HG02610 (cell line): Measurements from ENCODE around the gene RPS19BP1.
"Not testable (repeated sequence)": the region's sequence is repeated elsewhere in the genome, so short reads cannot be mapped to it uniquely, and the experiment has no call there.

Experiments used
- ATAC-seq: cut with Tn5 transposase; IDR thresholded peaks from one replicate; pipeline ENCODE4 v1.9.1; 2021; ENCODE audit warnings: mild to moderate bottlenecking, moderate library complexity; ENCODE audit not compliant: unreplicated experiment

RPS19BP1 gene

DNA sequence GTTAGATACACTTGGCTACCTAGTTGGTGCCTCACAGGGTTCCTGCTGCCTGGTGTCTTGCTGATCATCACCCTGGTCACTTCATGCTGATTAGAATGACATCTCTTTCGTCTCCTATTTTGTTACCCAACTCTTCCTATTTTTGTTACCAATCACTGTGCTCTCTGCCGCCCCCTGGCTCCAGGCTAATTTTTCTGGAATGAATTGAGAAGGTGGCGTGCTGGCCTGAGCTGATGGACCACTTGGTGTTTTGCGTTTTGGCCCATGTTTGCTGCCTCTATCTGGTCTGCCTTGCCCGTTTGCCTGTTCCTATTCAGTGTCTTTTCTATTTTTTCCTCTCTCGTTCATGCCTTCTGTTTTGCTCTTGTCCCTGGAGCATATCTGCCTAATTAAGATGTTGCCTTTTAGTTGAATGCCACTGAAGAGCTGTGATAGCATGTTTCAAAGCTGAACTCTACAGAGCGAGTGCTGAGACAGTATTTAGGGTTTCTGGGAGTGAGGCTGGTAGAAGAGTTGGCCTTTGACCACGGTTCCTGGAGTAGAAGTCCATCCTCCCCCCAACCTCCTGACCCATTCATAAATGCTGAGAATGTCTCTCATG, 18.1 kb downstream of the RPS19BP1 start:
- ATAC-seq = no peak

DNA sequence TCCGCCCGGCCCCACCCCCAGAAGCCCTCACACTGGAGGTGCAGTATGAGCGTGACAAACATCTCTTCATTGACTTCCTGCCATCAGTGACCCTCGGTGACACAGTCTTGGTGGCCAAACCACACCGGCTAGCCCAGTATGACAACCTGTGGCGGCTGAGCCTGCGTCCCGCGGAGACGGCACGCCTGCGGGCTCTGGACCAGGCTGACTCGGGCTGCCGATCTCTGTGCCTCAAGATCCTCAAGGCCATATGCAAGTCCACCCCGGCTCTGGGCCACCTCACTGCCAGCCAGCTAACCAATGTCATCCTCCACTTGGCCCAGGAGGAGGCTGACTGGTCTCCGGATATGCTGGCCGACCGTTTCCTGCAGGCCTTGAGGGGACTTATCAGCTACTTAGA, 18.8 kb downstream of the RPS19BP1 start:
- no peak for ATAC-seq

DNA sequence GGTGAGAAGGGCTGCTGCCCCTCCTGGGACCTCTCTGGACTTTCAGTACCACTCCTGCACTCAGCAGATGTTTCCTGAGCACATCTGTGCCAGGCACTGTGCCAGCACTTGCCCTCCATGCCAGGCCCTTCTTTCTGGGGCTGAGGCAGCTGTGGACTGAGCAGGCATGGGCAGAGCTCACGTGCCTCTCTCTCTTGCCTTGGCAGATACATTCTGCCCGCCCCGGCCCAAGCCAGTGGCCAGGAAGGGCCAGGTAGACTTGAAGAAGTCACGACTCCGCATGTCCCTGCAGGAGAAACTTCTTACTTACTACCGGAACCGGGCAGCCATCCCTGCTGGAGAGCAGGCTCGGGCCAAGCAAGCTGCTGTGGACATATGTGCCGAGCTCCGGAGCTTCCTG, 20.5 kb downstream of the RPS19BP1 start:
- no peak for ATAC-seq

DNA sequence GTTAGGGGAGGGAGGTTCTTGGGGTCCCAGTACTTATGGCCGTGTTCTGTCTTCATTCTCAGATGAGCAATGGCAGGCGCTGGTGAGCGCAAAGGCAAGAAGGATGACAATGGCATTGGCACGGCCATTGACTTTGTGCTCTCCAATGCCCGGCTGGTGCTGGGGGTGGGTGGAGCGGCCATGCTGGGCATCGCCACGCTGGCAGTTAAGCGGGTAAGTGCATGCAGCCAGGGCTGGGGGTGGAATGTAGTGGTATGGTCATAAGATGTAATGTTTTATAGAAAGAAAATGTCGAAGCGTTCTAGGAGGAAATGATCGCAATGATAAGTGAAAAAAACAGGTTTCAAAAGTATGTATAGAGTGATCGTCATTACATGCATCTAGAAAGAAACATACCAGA, 21.3 kb downstream of the RPS19BP1 start:
- no peak for ATAC-seq

GRCh38 chr22:39510529-39511149, 21.9 kb downstream of the RPS19BP1 start:
- ATAC-seq = no peak

- no peak for ATAC-seq
Observed at GRCh38 chr22:39508393-39508792, 24.2 kb downstream of the RPS19BP1 start.

GRCh38 chr22:39507021-39507420, 25.5 kb downstream of the RPS19BP1 start:
- ATAC-seq = not testable (repeated sequence)

DNA sequence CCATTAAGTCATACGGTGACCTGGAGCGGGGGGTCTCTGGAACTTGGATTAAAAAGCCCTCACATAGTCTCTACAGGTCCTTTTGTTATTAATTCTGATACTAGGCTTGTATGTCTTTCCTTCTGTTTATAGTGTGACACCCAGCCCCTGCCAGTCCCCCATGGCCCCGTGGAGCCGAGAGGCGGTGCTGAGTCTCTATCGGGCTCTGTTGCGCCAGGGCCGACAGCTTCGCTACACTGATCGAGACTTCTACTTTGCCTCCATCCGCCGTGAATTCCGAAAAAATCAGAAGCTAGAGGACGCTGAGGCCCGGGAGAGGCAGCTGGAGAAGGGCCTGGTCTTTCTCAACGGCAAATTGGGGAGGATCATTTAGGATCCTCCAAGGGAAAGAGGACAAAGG, 28.5 kb downstream of the RPS19BP1 start:
- no peak for ATAC-seq

DNA sequence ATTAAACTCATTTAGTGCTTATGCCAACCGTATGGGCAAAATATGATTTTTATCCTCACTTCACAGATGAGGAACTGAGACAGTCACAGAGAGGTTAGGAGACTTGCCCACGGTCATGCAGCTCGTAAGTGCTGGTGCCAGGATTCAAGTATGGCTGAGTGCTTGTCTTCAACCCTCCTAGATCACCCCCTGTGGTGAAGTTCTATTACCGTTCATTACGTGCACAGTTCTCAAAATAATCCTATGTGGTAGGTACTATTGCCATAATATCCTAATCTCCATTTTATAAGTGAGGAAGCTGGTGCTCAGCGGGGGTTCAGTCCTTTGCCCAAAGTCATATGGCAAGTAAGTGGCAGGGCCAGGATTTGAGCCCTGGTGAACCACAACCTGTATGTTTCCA, 28.9 kb downstream of the RPS19BP1 start:
- ATAC-seq = no peak

GRCh38 chr22:39502789-39503409, 29.6 kb downstream of the RPS19BP1 start:
- ATAC-seq = no peak

GRCh38 chr22:39502109-39502788, 30.3 kb downstream of the RPS19BP1 start, which contains the start of gene MIEF1:
Gene MIEF1, plus strand, starts transcription at chr22:39502290. Its CDS starts 9,005 bp downstream, at chr22:39511295.
- ATAC-seq = peak; percentile 87

DNA sequence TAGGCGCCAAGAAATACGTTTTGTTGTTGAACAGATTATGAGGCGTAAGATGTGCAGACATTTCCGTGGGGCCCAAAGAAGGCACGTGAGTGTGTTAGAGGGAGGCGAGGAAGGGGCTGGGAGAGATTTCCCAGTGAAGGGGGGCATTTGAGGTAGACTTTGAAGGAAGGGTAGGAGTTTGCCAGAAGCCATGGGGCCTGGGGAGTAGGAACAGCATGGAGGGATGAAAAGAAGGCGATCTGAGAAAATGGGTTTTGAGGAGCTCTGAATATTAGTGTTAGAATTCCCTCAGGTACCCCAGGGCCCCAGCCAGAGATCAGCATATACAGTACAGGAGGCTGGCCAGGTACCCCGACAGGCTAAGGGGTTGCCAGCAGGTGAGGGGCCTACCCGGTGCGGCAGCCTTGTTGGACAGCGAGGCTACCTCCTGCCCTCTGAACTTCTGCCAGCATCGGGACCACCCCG, 30.9 kb downstream of the RPS19BP1 start:
- ATAC-seq = no peak

GRCh38 chr22:39500101-39500500, 32.4 kb downstream of the RPS19BP1 start:
- ATAC-seq = no peak

GRCh38 chr22:39498802-39499201, 33.7 kb downstream of the RPS19BP1 start:
- ATAC-seq = no peak

DNA sequence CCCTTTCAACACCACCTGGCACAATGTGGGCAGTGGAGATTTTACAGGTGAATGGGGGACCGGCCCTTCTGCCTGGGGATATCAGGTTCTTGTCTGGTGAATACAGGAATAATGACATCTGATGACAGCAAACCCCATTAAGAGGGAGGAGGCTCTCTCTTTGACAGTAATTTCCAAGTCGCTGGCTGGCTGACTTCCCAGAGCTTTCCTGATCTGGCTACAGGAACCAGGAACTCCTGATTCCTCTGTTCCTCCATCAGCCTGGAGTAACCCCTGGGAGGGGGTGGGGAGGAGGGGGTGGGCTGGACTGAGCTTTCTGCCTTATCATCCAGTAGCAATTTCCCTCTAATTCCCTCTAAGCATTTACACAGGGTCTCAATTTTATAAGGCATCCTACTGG, 34.2 kb downstream of the RPS19BP1 start:
- ATAC-seq = no peak

DNA sequence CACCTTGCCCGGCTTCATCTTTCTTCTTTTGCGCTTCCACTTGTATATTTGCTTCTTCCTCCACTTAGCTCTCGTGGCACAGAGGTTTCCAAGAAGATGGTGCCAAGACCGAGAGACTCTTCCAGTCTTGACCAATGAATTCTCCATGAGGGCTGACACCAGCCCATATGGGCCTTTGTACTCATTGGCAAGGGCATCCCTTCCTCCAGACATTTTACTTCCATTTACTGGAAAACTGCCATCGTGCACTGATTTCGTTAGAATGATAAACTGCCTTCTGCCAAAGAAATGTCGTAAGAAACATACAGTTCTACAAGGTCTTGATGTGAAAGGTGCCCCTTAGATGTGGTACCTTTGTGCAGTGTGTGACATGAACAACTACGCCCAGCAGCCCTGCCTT, 35.1 kb downstream of the RPS19BP1 start:
- no peak for ATAC-seq

DNA sequence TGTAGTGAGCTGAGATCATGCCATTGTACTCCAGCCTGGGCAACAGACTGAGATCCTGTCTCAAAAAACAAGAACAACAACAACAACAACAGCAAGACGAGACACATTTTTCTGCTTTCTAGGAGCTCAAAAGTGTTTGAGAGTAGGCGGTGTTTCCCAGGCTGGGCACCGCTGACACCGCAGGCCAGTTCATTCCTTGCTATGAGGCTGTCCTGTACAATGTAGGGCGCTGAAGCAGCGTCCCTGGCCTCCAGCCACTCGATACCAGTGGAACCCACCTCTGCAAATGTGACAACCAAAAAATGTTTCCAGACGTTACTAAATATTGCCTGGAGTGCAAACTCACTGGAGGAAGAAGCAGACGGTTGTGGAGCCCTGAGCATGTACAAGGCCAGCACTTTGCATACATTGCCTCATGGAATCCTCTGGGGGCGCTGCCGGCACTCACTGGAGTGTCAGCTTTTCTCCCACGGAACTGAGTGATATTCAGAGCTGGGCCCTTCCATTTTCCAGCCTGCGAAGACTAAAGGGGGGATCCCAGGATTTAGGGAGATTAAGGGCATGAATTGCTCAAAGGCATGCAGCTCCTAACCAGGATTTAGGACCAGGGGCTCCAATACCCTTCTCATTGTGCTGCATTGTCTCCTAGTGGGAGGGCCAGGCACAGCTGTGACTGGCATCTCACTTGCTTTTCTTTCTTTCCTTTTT, 36.3 kb downstream of the RPS19BP1 start:
- ATAC-seq = peak; percentile 53

DNA sequence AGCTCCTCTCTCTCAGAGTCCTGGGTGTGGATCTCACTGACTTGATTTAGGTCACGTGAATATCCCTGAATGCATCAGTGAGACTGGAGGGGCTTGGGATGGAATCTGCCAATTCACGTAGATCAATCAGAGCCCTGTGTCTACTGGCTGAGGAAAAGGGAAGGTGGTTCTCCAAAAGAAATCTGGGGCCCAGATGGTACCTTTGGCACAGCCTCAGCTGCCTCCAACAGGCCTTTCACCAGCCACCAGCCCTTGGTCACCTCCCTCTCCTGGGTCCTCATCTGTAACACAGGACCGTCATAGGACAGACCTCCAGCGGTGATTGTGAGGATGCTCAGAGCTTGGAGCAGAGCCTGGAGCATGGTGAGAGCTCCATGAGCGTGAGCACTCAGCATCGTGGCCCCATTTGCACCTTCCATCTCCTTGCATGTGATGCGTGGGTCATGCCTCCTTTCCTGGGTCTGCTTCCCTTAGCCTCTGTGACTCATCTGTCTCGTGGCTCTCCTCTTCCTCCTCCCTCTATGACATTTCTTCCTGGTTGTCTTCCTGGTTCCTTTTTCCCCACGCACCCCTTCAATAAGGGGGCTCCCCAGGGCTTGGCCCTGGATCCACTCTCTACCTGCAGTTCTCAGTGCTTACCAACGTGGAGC, 38.0 kb downstream of the RPS19BP1 start:
- no peak for ATAC-seq

GRCh38 chr22:39493759-39494158, 38.8 kb downstream of the RPS19BP1 start:
- ATAC-seq = no peak

GRCh38 chr22:39492186-39492585, 40.4 kb downstream of the RPS19BP1 start:
- ATAC-seq = no peak

GRCh38 chr22:39491696-39492095, 40.9 kb downstream of the RPS19BP1 start:
- ATAC-seq = no peak
